Upper lobe of right lung (tissue), 1 donor: Measurements from ENCODE around the gene CCNK. TPM values are rescaled to one million over a fixed set of nuclear protein-coding genes. Genes with fewer than 3 reads are reported as not detected.

Experiments
- ATAC-seq: fragments of 200-7000 bp; cut with Tn5 transposase; one replicate; pipeline ENCODE4 v1.9.1; 2020; ENCODE audit warnings: mild to moderate bottlenecking, moderate library complexity
- DNase-seq: peaks from one replicate; pipeline ENCODE4 v3.0.0-alpha.2; 2020
- H3K27ac ChIP-seq: fragments of 200-600 bp; one replicate; pipeline ENCODE4 v1.8.0; 2022
- H3K27me3 ChIP-seq: fragments of 200-600 bp; one replicate; pipeline ENCODE4 v1.8.0; 2022; ENCODE audit warnings: mild to moderate bottlenecking
- H3K36me3 ChIP-seq: fragments of 200-600 bp; one replicate; pipeline ENCODE4 v1.8.0; 2022
- H3K4me1 ChIP-seq: fragments of 200-600 bp; one replicate; pipeline ENCODE4 v1.8.0; 2022
- H3K4me3 ChIP-seq: fragments of 200-600 bp; one replicate; pipeline ENCODE4 v1.8.0; 2022; ENCODE audit warnings: mild to moderate bottlenecking
- H3K9me3 ChIP-seq: fragments of 200-600 bp; one replicate; pipeline ENCODE4 v1.8.0; 2022
- CTCF ChIP-seq: fragments of 200-600 bp; IDR thresholded peaks from one replicate; pipeline ENCODE4 v1.8.0; 2022; ENCODE audit warnings: antibody characterized with exemption
- intact Hi-C: fragments of 100-400 bp; cut with DNase I; formaldehyde crosslinking; loops from one replicate; pipeline ENCODE4 v1.11.0; 2022
- total RNA-seq: library from RNA; stranded (reverse); fragmentation: NEBNext Ultra II Directional; extraction: Animal tissue kit (Norgen Biotek cat#: 25700); gene quantifications from one replicate; pipeline ENCODE4 v1.2.1, GENCODE V29; 2021
- donor health status: DM: no; HTN: yes; CAD: no; lungs with severe emphysema.

CCNK gene
- total RNA-seq, 1 donor from 2014 or later: 48.7 TPM

- no peak for TF ChIP-seq CTCF
- Histone ChIP-seq H3K36me3 (no peaks in the 10 kb centered on the region), H3K27me3 (no peaks in the 10 kb centered on the region), H3K4me1 (peaks cover 50% of the 10 kb centered on the region), H3K9me3 (no peaks in the 10 kb centered on the region), H3K4me3 (peak overlapping the region; percentile 78), H3K27ac (peak overlapping the region; percentile 83)
- ATAC-seq: no peak
- intact Hi-C loops: no loop called here
- DNase-seq: no peak
Observed at GRCh38 chr14:99479160-99479905, 1.9 kb upstream of the CCNK start.

- peak within 1 kb of the TSS; percentile 94 for H3K27ac ChIP-seq
- no peaks in the 10 kb centered on the region for H3K27me3 ChIP-seq
- peaks cover 45% of the 10 kb centered on the region for H3K4me1 ChIP-seq
- no peaks in the 10 kb centered on the region for H3K36me3 ChIP-seq
- ATAC-seq (peak; percentile 38), DNase-seq (peak; percentile 91)
- H3K4me3 ChIP-seq: peak within 1 kb of the TSS; percentile 89
- intact Hi-C loops: no loop called here
- no peaks in the 10 kb centered on the region for H3K9me3 ChIP-seq
- TF ChIP-seq CTCF: no peak
Observed at GRCh38 chr14:99479906-99480869, 1.0 kb upstream of the CCNK start, which contains the start of gene SETD3. SETD3 (minus strand) TSS chr14:99480859; CDS start chr14:99465805, 15,054 bp downstream.

- Histone ChIP-seq H3K9me3 (no peaks in the 10 kb centered on the region), H3K27me3 (no peaks in the 10 kb centered on the region), H3K27ac (peak overlapping the region; percentile 94), H3K36me3 (no peaks in the 10 kb centered on the region), H3K4me1 (peaks cover 36% of the 10 kb centered on the region), H3K4me3 (peak overlapping the region; percentile 89)
- no peak for DNase-seq
- intact Hi-C loops: no loop called here
- no peak for ATAC-seq
- TF ChIP-seq CTCF: no peak
Observed at GRCh38 chr14:99481745-99482099, 513 bp downstream of the CCNK start.

GRCh38 chr14:99484106-99484505 lies 2.9 kb downstream of the CCNK start:
- intact Hi-C loops: no loop called here
- no peaks in the 10 kb centered on the region for H3K36me3 ChIP-seq
- DNase-seq (no peak), ATAC-seq (no peak)
- peaks cover 22% of the 10 kb centered on the region for H3K4me1 ChIP-seq
- TF ChIP-seq CTCF: no peak
- no peaks in the 10 kb centered on the region for H3K27me3 ChIP-seq
- H3K9me3 ChIP-seq: no peaks in the 10 kb centered on the region
- no peak overlapping the region for H3K4me3 ChIP-seq
- no peak overlapping the region for H3K27ac ChIP-seq

- Histone ChIP-seq H3K36me3 (peaks cover 92% of the 10 kb centered on the region), H3K9me3 (no peaks in the 10 kb centered on the region), H3K4me3 (no peak overlapping the region), H3K4me1 (no peaks in the 10 kb centered on the region), H3K27me3 (no peaks in the 10 kb centered on the region), H3K27ac (no peak overlapping the region)
- TF ChIP-seq CTCF: no peak
- DNase-seq (no peak), ATAC-seq (no peak)
- intact Hi-C loops: no loop called here
Observed at GRCh38 chr14:99497341-99497740, 16.1 kb downstream of the CCNK start.
